HEK293T (cell line): ENCODE results near the gene SLC25A51.

ENCODE experiments used
- ARNT ChIP-seq: fragments of 450-650 bp; IDR thresholded peaks from 2 replicates; pipeline ENCODE4 v1.6.1; 2017; ENCODE audit warnings: mild to moderate bottlenecking
- BHLHE40 ChIP-seq: fragments of 450-650 bp; IDR thresholded peaks from 2 replicates; pipeline ENCODE4 v1.6.1; 2016; ENCODE audit warnings: mild to moderate bottlenecking, moderate library complexity, borderline replicate concordance
- ELF4 ChIP-seq: fragments of 450-650 bp; IDR thresholded peaks from 2 replicates; pipeline ENCODE4 v1.6.1; 2017; ENCODE audit warnings: antibody characterized with exemption
- FOXA1 ChIP-seq: fragments of 450-650 bp; IDR thresholded peaks from 2 replicates; pipeline ENCODE4 v1.6.1; 2016; ENCODE audit warnings: mild to moderate bottlenecking
- FOXK2 ChIP-seq: fragments of 450-650 bp; IDR thresholded peaks from 2 replicates; pipeline ENCODE4 v1.6.1; 2016; ENCODE audit warnings: mild to moderate bottlenecking
- HDGF ChIP-seq: fragments of 450-650 bp; IDR thresholded peaks from 2 replicates; pipeline ENCODE4 v1.6.1; 2017; ENCODE audit warnings: antibody characterized with exemption, borderline replicate concordance
- L3MBTL2 ChIP-seq: fragments of 450-650 bp; conservative IDR thresholded peaks from 2 replicates; pipeline ENCODE4 v1.6.1; 2016; ENCODE audit warnings: mild to moderate bottlenecking
- NFRKB ChIP-seq: fragments of 450-650 bp; IDR thresholded peaks from 2 replicates; pipeline ENCODE4 v1.6.1; 2016; ENCODE audit warnings: mild to moderate bottlenecking, moderate library complexity
- SP1 ChIP-seq: fragments of 450-650 bp; IDR thresholded peaks from 2 replicates; pipeline ENCODE4 v1.6.1; 2017
- SUZ12 ChIP-seq: fragments of 450-650 bp; IDR thresholded peaks from 2 replicates; pipeline ENCODE4 v1.6.1; 2016; ENCODE audit warnings: mild to moderate bottlenecking

DNA sequence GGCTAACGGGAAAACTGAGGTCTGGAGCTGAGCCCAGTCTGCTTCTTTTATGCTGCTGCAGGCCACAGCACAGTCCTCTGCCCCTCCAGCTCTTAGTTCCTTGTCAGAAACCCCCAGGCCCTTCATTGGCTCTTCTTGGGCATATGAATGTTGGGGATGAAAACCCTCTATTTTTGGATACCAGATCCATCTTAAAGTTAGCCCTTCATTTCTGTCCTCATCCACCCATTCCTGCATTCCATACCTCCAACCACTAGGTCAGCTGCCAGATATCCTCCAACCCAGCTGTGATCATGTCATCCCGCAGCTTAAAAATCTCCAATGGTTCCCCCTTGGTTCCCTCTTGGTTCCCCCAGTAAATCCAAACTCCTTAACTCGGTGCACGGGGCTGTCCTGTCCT lies 1.8 kb upstream of the SLC25A51 start:
- TF ChIP-seq L3MBTL2 (no peak), NFRKB (no peak), SP1 (no peak), ELF4 (no peak), ARNT (no peak), BHLHE40 (no peak), FOXK2 (no peak), HDGF (no peak), FOXA1 (no peak), SUZ12 (no peak)
